Middle frontal gyrus (tissue), 1 donor: ENCODE data around the gene SNX27.
"Not testable (repeated sequence)": the region's sequence is repeated elsewhere in the genome, so short reads cannot be mapped to it uniquely, and the experiment has no call there.

Experiments used
- DNase-seq: peaks from one replicate; pipeline ENCODE4 v3.0.0-alpha.2; 2015; ENCODE audit warnings: low spot score; ENCODE audit errors: extremely low spot score

The SNX27 gene

GRCh38 chr1:151720974-151721787, 109.3 kb downstream of the SNX27 start, which contains the start of gene RIIAD1:
TSS of gene RIIAD1 (plus strand) at chr1:151721522. CDS start at chr1:151721537, 15 bp downstream.
- no peak for DNase-seq

- no peak for DNase-seq
Observed at GRCh38 chr1:151721788-151722510, 110.1 kb downstream of the SNX27 start.

GRCh38 chr1:151723726-151724370, 112.0 kb downstream of the SNX27 start:
- DNase-seq, result no peak

GRCh38 chr1:151728151-151729054, 116.6 kb downstream of the SNX27 start:
- peak; percentile 65 for DNase-seq

- DNase-seq, result no peak
Observed at GRCh38 chr1:151729157-151729965, 117.5 kb downstream of the SNX27 start.

- DNase-seq, result no peak
Observed at GRCh38 chr1:151729966-151730291, 118.1 kb downstream of the SNX27 start.

GRCh38 chr1:151733126-151733525, 121.3 kb downstream of the SNX27 start:
- DNase-seq, result no peak

GRCh38 chr1:151733995-151734394, 122.1 kb downstream of the SNX27 start:
- DNase-seq, result not testable (repeated sequence)

- no peak for DNase-seq
Observed at GRCh38 chr1:151737026-151737425, 125.2 kb downstream of the SNX27 start.

- no peak for DNase-seq
Observed at GRCh38 chr1:151737479-151737878, 125.6 kb downstream of the SNX27 start.

- no peak for DNase-seq
Observed at GRCh38 chr1:151739590-151740355, 127.9 kb downstream of the SNX27 start.

- DNase-seq, result no peak
Observed at GRCh38 chr1:151741516-151741915, 129.7 kb downstream of the SNX27 start.
